GM12865 (cell line): Measurements from ENCODE around the gene PGBD5.

Source experiments
- DNase-seq: peaks from one replicate; pipeline ENCODE4 v3.0.0; 2010; ENCODE audit warnings: low read depth
- H3K4me3 ChIP-seq: 2 replicates; pipeline ENCODE4 v1.5.1; 2011; ENCODE audit warnings: mild to moderate bottlenecking, low read depth, low read length, control low read depth
- TF ChIP-seq, protein P1 (sequence below): IDR thresholded peaks from 2 replicates; pipeline ENCODE4 v1.5.1; 2011; ENCODE audit warnings: low read length, control low read depth, low read depth, inconsistent platforms; ENCODE audit not compliant: insufficient read depth; ENCODE audit errors: missing control alignments

Gene PGBD5

GRCh38 chr1:230390371-230390770 lies 35.8 kb downstream of the PGBD5 start:
- no peak overlapping the region for H3K4me3 ChIP-seq
- no peak for DNase-seq
- TF ChIP-seq, protein P1, sequence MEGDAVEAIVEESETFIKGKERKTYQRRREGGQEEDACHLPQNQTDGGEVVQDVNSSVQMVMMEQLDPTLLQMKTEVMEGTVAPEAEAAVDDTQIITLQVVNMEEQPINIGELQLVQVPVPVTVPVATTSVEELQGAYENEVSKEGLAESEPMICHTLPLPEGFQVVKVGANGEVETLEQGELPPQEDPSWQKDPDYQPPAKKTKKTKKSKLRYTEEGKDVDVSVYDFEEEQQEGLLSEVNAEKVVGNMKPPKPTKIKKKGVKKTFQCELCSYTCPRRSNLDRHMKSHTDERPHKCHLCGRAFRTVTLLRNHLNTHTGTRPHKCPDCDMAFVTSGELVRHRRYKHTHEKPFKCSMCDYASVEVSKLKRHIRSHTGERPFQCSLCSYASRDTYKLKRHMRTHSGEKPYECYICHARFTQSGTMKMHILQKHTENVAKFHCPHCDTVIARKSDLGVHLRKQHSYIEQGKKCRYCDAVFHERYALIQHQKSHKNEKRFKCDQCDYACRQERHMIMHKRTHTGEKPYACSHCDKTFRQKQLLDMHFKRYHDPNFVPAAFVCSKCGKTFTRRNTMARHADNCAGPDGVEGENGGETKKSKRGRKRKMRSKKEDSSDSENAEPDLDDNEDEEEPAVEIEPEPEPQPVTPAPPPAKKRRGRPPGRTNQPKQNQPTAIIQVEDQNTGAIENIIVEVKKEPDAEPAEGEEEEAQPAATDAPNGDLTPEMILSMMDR = no peak

DNA sequence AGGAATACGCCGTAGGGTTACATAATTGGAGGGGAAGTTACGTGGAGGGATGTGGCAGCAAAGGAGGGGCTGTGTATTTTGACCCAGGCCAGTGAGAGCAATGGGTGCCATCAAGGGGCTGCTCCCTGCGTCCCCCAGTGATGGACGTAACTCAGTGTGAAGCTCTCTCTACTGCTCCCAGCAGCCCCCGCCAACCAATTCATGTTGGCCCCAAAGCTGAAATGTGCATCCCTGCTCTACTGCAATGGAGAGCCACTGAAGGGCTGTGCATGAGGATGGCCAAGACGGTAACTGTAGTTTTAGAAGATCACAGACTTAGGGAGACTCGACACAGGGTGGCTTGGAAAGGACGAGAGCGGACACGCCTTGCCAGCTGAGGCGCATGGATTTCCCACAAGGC lies 38.3 kb downstream of the PGBD5 start:
- DNase-seq = no peak
- no peak overlapping the region for H3K4me3 ChIP-seq
- TF ChIP-seq, protein P1 = no peak

- no peak overlapping the region for H3K4me3 ChIP-seq
- DNase-seq = no peak
- TF ChIP-seq, protein P1 = no peak
These were observed 38.8 kb downstream of the PGBD5 start for GRCh38 chr1:230387296-230387695.

DNA sequence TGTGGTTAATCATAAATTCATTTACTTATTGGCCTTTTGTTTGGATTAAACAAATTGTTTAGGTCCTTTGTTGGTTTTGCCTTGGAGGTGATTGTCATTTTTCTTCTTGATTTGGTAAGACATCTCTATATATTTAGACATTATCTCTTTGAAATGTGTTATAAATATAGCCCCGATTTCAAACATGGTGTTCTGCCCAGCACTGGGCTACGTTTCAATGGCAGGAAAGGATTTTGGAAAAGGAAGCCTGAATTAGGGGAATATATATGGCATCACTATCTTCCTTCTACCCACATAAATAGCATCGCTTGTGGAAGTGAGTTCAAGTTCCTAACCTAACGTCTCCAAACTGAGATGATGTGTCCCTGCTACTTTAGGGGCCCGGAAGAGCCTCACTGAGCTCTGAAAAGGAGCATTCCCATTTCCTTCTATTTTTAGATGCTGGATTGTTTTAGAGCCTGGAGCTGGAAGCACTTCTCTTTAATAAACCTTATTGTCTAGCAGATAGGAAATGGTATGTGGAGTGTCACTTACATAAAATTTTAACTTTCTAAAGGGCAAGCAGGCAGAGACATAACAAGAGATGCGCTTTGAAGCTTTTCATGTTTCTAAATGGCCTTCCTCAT lies 39.4 kb downstream of the PGBD5 start:
- TF ChIP-seq, protein P1 = no peak
- no peak overlapping the region for H3K4me3 ChIP-seq
- DNase-seq = no peak

- TF ChIP-seq, protein P1 = no peak
- DNase-seq = no peak
- no peak overlapping the region for H3K4me3 ChIP-seq
These were observed 40.2 kb downstream of the PGBD5 start for GRCh38 chr1:230385930-230386329.

- TF ChIP-seq, protein P1 = no peak
- no peak for DNase-seq
- H3K4me3 ChIP-seq = no peak overlapping the region
These were observed 41.0 kb downstream of the PGBD5 start for GRCh38 chr1:230385158-230385450.
